GM12878 (cell line): ENCODE data around the gene DNAJB6. TPM values are rescaled to one million over a fixed set of nuclear protein-coding genes. Genes with fewer than 3 reads are reported as not detected.
A peak's percentile ranks its signal among the peaks of the same experiment; 100 is the strongest.

ENCODE experiments used
- ATAC-seq: fragments of 200-7000 bp; cut with Tn5 transposase; 3 replicates; pipeline ENCODE4 v1.9.1; 2020; ENCODE audit warnings: mild to moderate bottlenecking, moderate library complexity
- BruUV-seq: library from RNA; stranded (reverse); fragments of 400-500 nt; replicated peaks from 2 replicates; lab custom pipeline; 2021; lab: Mats Ljungman, UMichigan
- CTCF ChIA-PET: fragments of 300-600 bp; sonication (Branson Sonifier 250); formaldehyde crosslinking; extraction: SDS; loops from one replicate; lab custom pipeline; 2021; ENCODE audit warnings: inconsistent platforms; lab: Yijun Ruan, JAX
- POLR2A ChIA-PET: fragments of 350-600 bp; formaldehyde crosslinking; extraction: SDS; loops from one replicate; lab custom pipeline; 2021; ENCODE audit warnings: inconsistent platforms; lab: Charles Lee
- RAD21 ChIA-PET: fragments of 300-600 bp; sonication (Branson Sonifier 250); formaldehyde crosslinking; loops from one replicate; lab custom pipeline; 2023; ENCODE audit warnings: antibody characterized with exemption; ENCODE audit not compliant: unreplicated experiment; lab: Charles Lee
- SMC1A ChIA-PET: fragments of 300-600 bp; sonication (Branson Sonifier 250); formaldehyde crosslinking; loops from one replicate; lab custom pipeline; 2023; ENCODE audit not compliant: unreplicated experiment, uncharacterized antibody; lab: Charles Lee
- DNase-seq: peaks from one replicate; pipeline ENCODE4 v3.0.0-alpha.2; 2011; ENCODE audit warnings: low read depth, low spot score
- FAIRE-seq: peaks from 3 replicates; lab custom pipeline; 2011; peaks lifted over from hg19 to GRCh38; lab: Jason Lieb, UNC
- H2AFZ ChIP-seq: 2 replicates; pipeline ENCODE4 v1.6.0; 2011; ENCODE audit warnings: low read depth, low read length, control low read depth; ENCODE audit not compliant: control insufficient read depth
- H3K27ac ChIP-seq: 2 replicates; pipeline ENCODE4 v1.5.1; 2011; ENCODE audit warnings: control low read depth; ENCODE audit not compliant: control insufficient read depth, insufficient read depth
- H3K27me3 ChIP-seq, 2 experiments: replicated peaks in 1 of 2; 2 replicates each; pipeline versions ENCODE4 v1.6.0 to v1.6.1; 2011; ENCODE audit warnings: low read length in 1 of 2; ENCODE audit not compliant: control insufficient read depth in 2 of 2, insufficient read depth in 2 of 2
- H3K36me3 ChIP-seq, 2 experiments: 2 replicates each; pipeline ENCODE4 v1.5.1; 2011; ENCODE audit warnings: low read length in 1 of 2; ENCODE audit not compliant: control insufficient read depth in 2 of 2, insufficient read depth in 2 of 2
- H3K4me1 ChIP-seq: 2 replicates; pipeline ENCODE4 v1.6.1; 2011; ENCODE audit warnings: mild to moderate bottlenecking, low read length, moderate library complexity, mixed read lengths; ENCODE audit not compliant: control insufficient read depth, insufficient read depth
- H3K4me2 ChIP-seq: 2 replicates; pipeline ENCODE4 v1.6.0; 2011; ENCODE audit warnings: control low read depth; ENCODE audit not compliant: control insufficient read depth, insufficient read depth
- H3K4me3 ChIP-seq: fragments of 200-600 bp; sonication (generic); 2 replicates; pipeline ENCODE4 v1.5.1; 2016
- H3K79me2 ChIP-seq: 2 replicates; pipeline ENCODE4 v1.6.0; 2011; ENCODE audit warnings: low read length; ENCODE audit not compliant: control insufficient read depth, insufficient read depth
- H3K9ac ChIP-seq: 2 replicates; pipeline ENCODE4 v1.8.0; 2011; ENCODE audit warnings: low read length, control low read depth, mixed read lengths; ENCODE audit not compliant: control insufficient read depth, insufficient read depth
- H3K9me3 ChIP-seq: replicated peaks from 3 replicates; pipeline ENCODE4 v1.5.1; 2011; ENCODE audit warnings: mild to moderate bottlenecking, low read length; ENCODE audit not compliant: control insufficient read depth, insufficient read depth
- H4K20me1 ChIP-seq: 2 replicates; pipeline ENCODE4 v1.6.0; 2011; ENCODE audit not compliant: control insufficient read depth, insufficient read depth
- ASH2L ChIP-seq: fragments of 300-600, 200-600 bp; sonication (generic); IDR thresholded peaks from 2 replicates; pipeline ENCODE4 v1.6.1; 2017; ENCODE audit warnings: low read depth, mild to moderate bottlenecking, borderline replicate concordance
- BCL3 ChIP-seq: IDR thresholded peaks from 2 replicates; pipeline ENCODE4 v1.6.1; 2011; ENCODE audit warnings: borderline replicate concordance, low read depth, mild to moderate bottlenecking, moderate library complexity, low read length; ENCODE audit not compliant: insufficient read depth, poor library complexity, severe bottlenecking
- E4F1 ChIP-seq: fragments of 450-650 bp; IDR thresholded peaks from 2 replicates; pipeline ENCODE4 v1.6.1; 2018; ENCODE audit warnings: borderline replicate concordance, mild to moderate bottlenecking; ENCODE audit not compliant: partially characterized antibody
- HCFC1 ChIP-seq: fragments of 150-350 bp; IDR thresholded peaks from 2 replicates; pipeline ENCODE4 v1.6.1; 2014; ENCODE audit warnings: low read length
- HDAC2 ChIP-seq: fragments of 200-600 bp; sonication (generic); IDR thresholded peaks from 2 replicates; pipeline ENCODE4 v1.6.1; 2017
- RBBP5 ChIP-seq: fragments of 200-600 bp; sonication (generic); conservative IDR thresholded peaks from 2 replicates; pipeline ENCODE4 v1.6.1; 2016
- SPI1 ChIP-seq: IDR thresholded peaks from 2 replicates; pipeline ENCODE4 v1.6.1; 2011; ENCODE audit warnings: low read depth, mild to moderate bottlenecking, low read length, moderate library complexity, borderline replicate concordance; ENCODE audit not compliant: insufficient read depth
- SRF ChIP-seq, 2 experiments: IDR thresholded peaks; 2 replicates each; pipeline ENCODE4 v1.6.1; 2011; ENCODE audit warnings: low read depth in 2 of 2, low read length in 2 of 2, mild to moderate bottlenecking in 1 of 2, moderate library complexity in 1 of 2
- TCF3 ChIP-seq: IDR thresholded peaks from 2 replicates; pipeline ENCODE4 v1.6.1; 2012; ENCODE audit warnings: low read depth, mild to moderate bottlenecking, low read length, borderline replicate concordance; ENCODE audit not compliant: insufficient read depth
- ZNF217 ChIP-seq: fragments of 450-650 bp; IDR thresholded peaks from 2 replicates; pipeline ENCODE4 v1.6.1; 2017; ENCODE audit warnings: antibody characterized with exemption, mild to moderate bottlenecking
- whole genome bisulfite sequencing: methylation state at CpG from one replicate; pipeline ENCODE4 v1.1.6; 2016; ENCODE audit warnings: low lambda C conversion rate; ENCODE audit not compliant: insufficient replicate concordance, insufficient coverage; ENCODE audit errors: missing lambda C conversion rate; 5-methylcytosine and 5-hydroxymethylcytosine counted together
- in situ Hi-C: fragments of 300-500 bp; cut with MboI; formaldehyde crosslinking; loops from 9 replicates; pipeline ENCODE4 v1.14.3; 2018; ENCODE audit warnings: mixed read lengths
- intact Hi-C: fragments of 100-400 bp; cut with micrococcal nuclease; formaldehyde crosslinking; loops from one replicate; pipeline ENCODE4 v1.14.2; 2022; ENCODE audit not compliant: unreplicated experiment
- polyA plus RNA-seq, 11 experiments: library from polyadenylated mRNA; depleted of rRNA in 4 of 11; unstranded in 6 of 11; stranded (reverse) in 5 of 11; fragments of >200 nt; fragmentation: Nextera tagmentation in 4 of 11; fragmentation: Illumina TruSeq in 1 of 11; extraction: Ambion mirVana in 4 of 11; extraction: Trizol in 1 of 11; gene quantifications; 1 replicate in 1 of 11; 2 replicates in 10 of 11; pipeline versions ENCODE4 v1.2.1 to v1.2.3, GENCODE V29; 2011 to 2016; ENCODE audit warnings: inconsistent platforms in 2 of 11, missing spikeins in 2 of 11, low read depth in 1 of 11
- total RNA-seq, 4 experiments: library from RNA; depleted of rRNA in 3 of 4; stranded (reverse); fragments of >200 nt in 3 of 4; fragmentation: Illumina TruSeq in 1 of 4; extraction: Trizol in 1 of 4; gene quantifications; 2 replicates each; pipeline versions ENCODE4 v1.2.1 to v1.2.3, GENCODE V29; 2013 to 2021

DNAJB6 gene
- total and polyA plus RNA-seq, 10 of the 15 experiments (the other 5 are each of a cell fraction or from before 2014, with no cell fraction given) = 34.5 to 117 (median 53.1) TPM

- ChIA-PET POLR2A (no interaction called here), RAD21 (no interaction called here), CTCF (no interaction called here)
- Histone ChIP-seq H3K27me3 (no peaks in the 10 kb centered on the region), H3K9me3 (no peaks in the 10 kb centered on the region), H3K4me3 (no peak overlapping the region), H3K9ac (no peak overlapping the region), H3K27ac (no peak overlapping the region), H2AFZ (no peak overlapping the region), H3K36me3 (peaks cover 4 to 7% of the 10 kb centered on the region in 2 experiments; a peak in 3 of 4 replicates), H3K4me2 (no peak overlapping the region), H3K79me2 (no peaks in the 10 kb centered on the region)
- no peak for ATAC-seq
- intact Hi-C loops = no loop called here
- TF ChIP-seq BCL3 (peak; percentile 71), ASH2L (no peak), HDAC2 (no peak), SRF (IDR thresholded peaks at IDR 0.05; ENCODE audit: low read depth in 2 of 2, low read length in 2 of 2) (no peak), TCF3 (peak; percentile 69; the same call in 1 of the 2 replicates), SPI1 (no peak), RBBP5 (no peak), E4F1 (no peak), HCFC1 (no peak), ZNF217 (no peak)
- TF ChIP-seq, all 136 proteins: peak for 2
- DNase-seq = no peak
- FAIRE-seq = no peak
- in situ Hi-C loops = no loop called here
- no TSS peak for BruUV-seq
- Histone ChIP-seq H4K20me1 (no peaks in the 10 kb centered on the region), H3K4me1 (no peaks in the 10 kb centered on the region)
- SMC1A ChIA-PET = no interaction called here
- WGBS = 98% methylated on average over 30 of the region's 30 CpGs
Measured at GRCh38 chr7:157416011-157416410, 79.2 kb downstream of the DNAJB6 start.
